Prostate gland (tissue), 2 donors: ENCODE data around the gene SGSM1.
A peak's percentile ranks its signal among the peaks of the same experiment; 100 is the strongest.

ENCODE experiments used
- CTCF ChIP-seq, 4 experiments: fragments of 200-600 bp in 2 of 4; fragments of 450-650 bp in 2 of 4; sonication (generic) in 2 of 4; IDR thresholded peaks; 1 replicate in 3 of 4; 2 replicates in 1 of 4; pipeline ENCODE4 v1.5.1; 2016 to 2019; ENCODE audit warnings: antibody characterized with exemption in 4 of 4, mild to moderate bottlenecking in 2 of 4, moderate library complexity in 2 of 4
- POLR2A ChIP-seq: fragments of 450-650 bp; IDR thresholded peaks from one replicate; pipeline ENCODE4 v1.6.1; 2016; ENCODE audit warnings: antibody characterized with exemption, mild to moderate bottlenecking
- POLR2AphosphoS5 ChIP-seq: sonication (generic); formaldehyde crosslinking; IDR thresholded peaks from one replicate; pipeline ENCODE4 v1.6.1; 2017; ENCODE audit warnings: antibody characterized with exemption

GRCh38 chr22:24937114-24937513 lies 131.1 kb downstream of the SGSM1 start:
- TF ChIP-seq POLR2A (no peak), CTCF (IDR thresholded peaks at IDR 0.05) (peak in 1 of 4 experiments; percentile 11), POLR2AphosphoS5 (no peak)
